Inflammatory macrophage treated with lipopolysaccharide for 4 hours (primary cell): ENCODE measurements around the gene TCF7L1.
"Not testable (repeated sequence)": the region's sequence is repeated elsewhere in the genome, so short reads cannot be mapped to it uniquely, and the experiment has no call there.

ENCODE experiments used
- DNase-seq: peaks from one replicate; pipeline ENCODE4 v3.0.0-alpha.2; 2020

TCF7L1 gene

GRCh38 chr2:85133751-85134254, 611 bp downstream of the TCF7L1 start:
- DNase-seq = peak; percentile 22

- DNase-seq = peak; percentile 24
Measured at GRCh38 chr2:85134255-85134895, 1.2 kb downstream of the TCF7L1 start.

GRCh38 chr2:85134896-85135659, 1.9 kb downstream of the TCF7L1 start:
- DNase-seq = no peak

GRCh38 chr2:85135660-85135914, 2.4 kb downstream of the TCF7L1 start:
- no peak for DNase-seq

GRCh38 chr2:85137156-85137555, 4.0 kb downstream of the TCF7L1 start:
- no peak for DNase-seq

GRCh38 chr2:85143463-85144082, 10.4 kb downstream of the TCF7L1 start:
- no peak for DNase-seq

GRCh38 chr2:85145116-85145820, 12.1 kb downstream of the TCF7L1 start:
- DNase-seq = no peak

GRCh38 chr2:85148190-85148589, 15.0 kb downstream of the TCF7L1 start:
- no peak for DNase-seq

GRCh38 chr2:85151026-85151425, 17.8 kb downstream of the TCF7L1 start:
- DNase-seq = peak; percentile 12

GRCh38 chr2:85152895-85153294, 19.7 kb downstream of the TCF7L1 start:
- DNase-seq = no peak

- DNase-seq = no peak
Measured at GRCh38 chr2:85154048-85154753, 21.0 kb downstream of the TCF7L1 start.

- DNase-seq = not testable (repeated sequence)
Measured at GRCh38 chr2:85155082-85155481, 21.9 kb downstream of the TCF7L1 start.

- DNase-seq = no peak
Measured at GRCh38 chr2:85156153-85156552, 23.0 kb downstream of the TCF7L1 start.

- no peak for DNase-seq
Measured at GRCh38 chr2:85156619-85157018, 23.4 kb downstream of the TCF7L1 start.

- DNase-seq = no peak
Measured at GRCh38 chr2:85157345-85157744, 24.2 kb downstream of the TCF7L1 start.

- DNase-seq = no peak
Measured at GRCh38 chr2:85158559-85159273, 25.5 kb downstream of the TCF7L1 start.

- DNase-seq = no peak
Measured at GRCh38 chr2:85159589-85159988, 26.4 kb downstream of the TCF7L1 start.

- DNase-seq = no peak
Measured at GRCh38 chr2:85160966-85161960, 28.1 kb downstream of the TCF7L1 start.

- no peak for DNase-seq
Measured at GRCh38 chr2:85162746-85163301, 29.6 kb downstream of the TCF7L1 start.

- no peak for DNase-seq
Measured at GRCh38 chr2:85163675-85164074, 30.5 kb downstream of the TCF7L1 start.

GRCh38 chr2:85164145-85164569, 31.0 kb downstream of the TCF7L1 start:
- DNase-seq = no peak
